HG02588 (cell line): ENCODE data around the gene FCGR3A.
"Not testable (repeated sequence)": the region's sequence is repeated elsewhere in the genome, so short reads cannot be mapped to it uniquely, and the experiment has no call there.

Source experiments
- ATAC-seq: cut with Tn5 transposase; IDR thresholded peaks from one replicate; pipeline ENCODE4 v1.9.1; 2021; ENCODE audit warnings: mild to moderate bottlenecking, moderate library complexity; ENCODE audit not compliant: unreplicated experiment

The FCGR3A gene

GRCh38 chr1:161557506-161558450, 8.2 kb upstream of the FCGR3A start:
- ATAC-seq: not testable (repeated sequence)

- ATAC-seq: not testable (repeated sequence)
Observed at GRCh38 chr1:161556990-161557389, 7.4 kb upstream of the FCGR3A start.

GRCh38 chr1:161556143-161556542, 6.5 kb upstream of the FCGR3A start:
- not testable (repeated sequence) for ATAC-seq

- not testable (repeated sequence) for ATAC-seq
Observed at GRCh38 chr1:161554815-161555417, 5.3 kb upstream of the FCGR3A start.

- not testable (repeated sequence) for ATAC-seq
Observed at GRCh38 chr1:161554340-161554739, 4.7 kb upstream of the FCGR3A start.

- ATAC-seq: not testable (repeated sequence)
Observed at GRCh38 chr1:161553631-161554030, 4.0 kb upstream of the FCGR3A start.

- ATAC-seq: not testable (repeated sequence)
Observed at GRCh38 chr1:161550942-161551341, 1.3 kb upstream of the FCGR3A start.

GRCh38 chr1:161548749-161549406, 740 bp downstream of the FCGR3A start:
- ATAC-seq: not testable (repeated sequence)

- ATAC-seq: not testable (repeated sequence)
Observed at GRCh38 chr1:161547995-161548741, 1.4 kb downstream of the FCGR3A start.

GRCh38 chr1:161545005-161545731, 4.5 kb downstream of the FCGR3A start:
- ATAC-seq: not testable (repeated sequence)

GRCh38 chr1:161543125-161543524, 6.5 kb downstream of the FCGR3A start:
- ATAC-seq: not testable (repeated sequence)

- ATAC-seq: peak; percentile 42
Observed at GRCh38 chr1:161542091-161542559, 7.5 kb downstream of the FCGR3A start.

- ATAC-seq: not testable (repeated sequence)
Observed at GRCh38 chr1:161540570-161540960, 9.1 kb downstream of the FCGR3A start.

- peak; percentile 62 for ATAC-seq
Observed at GRCh38 chr1:161539731-161540569, 9.7 kb downstream of the FCGR3A start.

GRCh38 chr1:161538925-161539479, 10.6 kb downstream of the FCGR3A start:
- not testable (repeated sequence) for ATAC-seq

GRCh38 chr1:161537068-161537669, 12.4 kb downstream of the FCGR3A start:
- ATAC-seq: not testable (repeated sequence)

GRCh38 chr1:161532644-161533567, 16.7 kb downstream of the FCGR3A start:
- not testable (repeated sequence) for ATAC-seq
